Fibroblast of the aortic adventitia (primary cell): ENCODE data around the gene PPP2R2C. TPM values are rescaled to one million over a fixed set of nuclear protein-coding genes. Genes with fewer than 3 reads are reported as not detected.

Experiments
- DNase-seq: peaks from one replicate; pipeline ENCODE4 v3.0.0-alpha.2; 2010; ENCODE audit warnings: low read depth
- H3K4me3 ChIP-seq: 2 replicates; pipeline ENCODE4 v1.5.1; 2011; ENCODE audit warnings: low read depth, mild to moderate bottlenecking, control low read depth, low read length, moderate library complexity
- CTCF ChIP-seq: IDR thresholded peaks from 2 replicates; pipeline ENCODE4 v1.5.1; 2011; ENCODE audit warnings: mild to moderate bottlenecking, low read length, control low read depth, inconsistent platforms; ENCODE audit not compliant: insufficient read depth
- total RNA-seq: library from RNA; depleted of rRNA; stranded (reverse); fragments of >200 nt; gene quantifications from 2 replicates; pipeline ENCODE4 v1.2.3, GENCODE V29; 2012; ENCODE audit warnings: low replicate concordance

PPP2R2C gene
- total RNA-seq, 1 donor = not detected

GRCh38 chr4:6420972-6421371 is 51.4 kb downstream of the PPP2R2C start:
- TF ChIP-seq CTCF = no peak
- no peak overlapping the region for H3K4me3 ChIP-seq
- DNase-seq = no peak

GRCh38 chr4:6420036-6420435 is 52.4 kb downstream of the PPP2R2C start:
- TF ChIP-seq CTCF = no peak

GRCh38 chr4:6419452-6420028 is 52.9 kb downstream of the PPP2R2C start:
- H3K4me3 ChIP-seq = no peak overlapping the region
- DNase-seq = no peak
- TF ChIP-seq CTCF = no peak

More at GRCh38 chr4:6420036-6420435, 52.4 kb downstream of the PPP2R2C start:
- no peak overlapping the region for H3K4me3 ChIP-seq
- no peak for DNase-seq

GRCh38 chr4:6418193-6418755 is 54.1 kb downstream of the PPP2R2C start:
- no peak overlapping the region for H3K4me3 ChIP-seq
- DNase-seq = no peak
- TF ChIP-seq CTCF = no peak

- H3K4me3 ChIP-seq = no peak overlapping the region
- DNase-seq = no peak
- no peak for TF ChIP-seq CTCF
These were observed 54.8 kb downstream of the PPP2R2C start for GRCh38 chr4:6417516-6418050.

- no peak for DNase-seq
- no peak for TF ChIP-seq CTCF
These were observed 55.7 kb downstream of the PPP2R2C start for GRCh38 chr4:6416518-6417286.

More at GRCh38 chr4:6416518-6417286, 55.7 kb downstream of the PPP2R2C start:
- no peak overlapping the region for H3K4me3 ChIP-seq
